ENCODE data around the gene RRAGA.

Gene RRAGA

GRCh38 chr9:19030899-19031298 lies 18.3 kb upstream of the RRAGA start:
- no peak for DNase-seq (ENCODE audit: low read depth in 1 of 2, low spot score in 1 of 2)
- no peak overlapping the region for H3K27ac ChIP-seq (replicated peaks)
- H3K4me3 ChIP-seq (replicated peaks; ENCODE audit: insufficient read depth, low read length), result no peak overlapping the region
- TF ChIP-seq GABPA (IDR thresholded peaks at IDR 0.05; ENCODE audit: low read depth) (no peak), REST (IDR thresholded peaks at IDR 0.05; ENCODE audit: insufficient replicate concordance, low read depth) (no peak)
- H3K27me3 ChIP-seq (ENCODE audit: insufficient read depth, poor library complexity, severe bottlenecking), result no peaks in the 10 kb centered on the region

- Histone ChIP-seq H3K4me3 (replicated peaks; ENCODE audit: insufficient read depth, low read length) (no peak overlapping the region), H3K27ac (replicated peaks) (no peak overlapping the region), H3K27me3 (ENCODE audit: insufficient read depth, poor library complexity, severe bottlenecking) (no peaks in the 10 kb centered on the region)
- no peak for DNase-seq (ENCODE audit: low read depth in 1 of 2, low spot score in 1 of 2)
- TF ChIP-seq REST (IDR thresholded peaks at IDR 0.05; ENCODE audit: insufficient replicate concordance, low read depth), result no peak
- TF ChIP-seq SPI1 (IDR thresholded peaks at IDR 0.05; ENCODE audit: borderline replicate concordance, low read depth), result no peak
- no peak for TF ChIP-seq GABPA (IDR thresholded peaks at IDR 0.05; ENCODE audit: low read depth)
- TF ChIP-seq CTCF (IDR thresholded peaks at IDR 0.05; ENCODE audit: insufficient read depth, low read length), result no peak
- TF ChIP-seq POLR2AphosphoS5 (IDR thresholded peaks at IDR 0.05; ENCODE audit: low read depth), result no peak
Measured at GRCh38 chr9:19032406-19032805, 16.8 kb upstream of the RRAGA start.

GRCh38 chr9:19033015-19033414 lies 16.2 kb upstream of the RRAGA start, which contains the start of gene SAXO1:
Gene SAXO1 (minus strand): TSS chr9:19033209. CDS start chr9:19032908, 301 bp downstream.
- H3K27ac ChIP-seq (replicated peaks), result no peak within 1 kb of the TSS
- H3K27me3 ChIP-seq (ENCODE audit: insufficient read depth, poor library complexity, severe bottlenecking), result no peaks in the 10 kb centered on the region
- DNase-seq (ENCODE audit: low read depth in 1 of 2, low spot score in 1 of 2), result no peak
- H3K4me3 ChIP-seq (replicated peaks; ENCODE audit: insufficient read depth, low read length), result no peak within 1 kb of the TSS
- TF ChIP-seq SPI1 (IDR thresholded peaks at IDR 0.05; ENCODE audit: borderline replicate concordance, low read depth) (no peak), REST (IDR thresholded peaks at IDR 0.05; ENCODE audit: insufficient replicate concordance, low read depth) (no peak), POLR2AphosphoS5 (IDR thresholded peaks at IDR 0.05; ENCODE audit: low read depth) (no peak), GABPA (IDR thresholded peaks at IDR 0.05; ENCODE audit: low read depth) (no peak), CTCF (IDR thresholded peaks at IDR 0.05; ENCODE audit: insufficient read depth, low read length) (no peak)

GRCh38 chr9:19036611-19037010 lies 12.6 kb upstream of the RRAGA start:
- Histone ChIP-seq H3K4me3 (replicated peaks; ENCODE audit: insufficient read depth, low read length) (no peak overlapping the region), H3K27ac (replicated peaks) (no peak overlapping the region), H3K27me3 (ENCODE audit: insufficient read depth, poor library complexity, severe bottlenecking) (no peaks in the 10 kb centered on the region)
- TF ChIP-seq POLR2AphosphoS5 (IDR thresholded peaks at IDR 0.05; ENCODE audit: low read depth), result no peak
- DNase-seq (ENCODE audit: low read depth in 1 of 2, low spot score in 1 of 2), result no peak
